Epithelial cell of esophagus (primary cell): ENCODE results near the gene PGM2.
"Not testable (repeated sequence)": the region's sequence is repeated elsewhere in the genome, so short reads cannot be mapped to it uniquely, and the experiment has no call there.

Experiments
- DNase-seq: peaks from one replicate; pipeline ENCODE4 v3.0.0; 2010; ENCODE audit warnings: low read depth
- H3K4me3 ChIP-seq: 2 replicates; pipeline ENCODE4 v1.5.1; 2011; ENCODE audit warnings: mild to moderate bottlenecking, low read length, control low read depth
- CTCF ChIP-seq: IDR thresholded peaks from 2 replicates; pipeline ENCODE4 v1.5.1; 2011; ENCODE audit warnings: low read depth, mild to moderate bottlenecking, low read length, control low read depth, inconsistent platforms; ENCODE audit not compliant: insufficient read depth; ENCODE audit errors: missing control alignments

The PGM2 gene

GRCh38 chr4:37818752-37819151 is 7.7 kb upstream of the PGM2 start:
- no peak for DNase-seq
- TF ChIP-seq CTCF: no peak
- no peak overlapping the region for H3K4me3 ChIP-seq

DNA sequence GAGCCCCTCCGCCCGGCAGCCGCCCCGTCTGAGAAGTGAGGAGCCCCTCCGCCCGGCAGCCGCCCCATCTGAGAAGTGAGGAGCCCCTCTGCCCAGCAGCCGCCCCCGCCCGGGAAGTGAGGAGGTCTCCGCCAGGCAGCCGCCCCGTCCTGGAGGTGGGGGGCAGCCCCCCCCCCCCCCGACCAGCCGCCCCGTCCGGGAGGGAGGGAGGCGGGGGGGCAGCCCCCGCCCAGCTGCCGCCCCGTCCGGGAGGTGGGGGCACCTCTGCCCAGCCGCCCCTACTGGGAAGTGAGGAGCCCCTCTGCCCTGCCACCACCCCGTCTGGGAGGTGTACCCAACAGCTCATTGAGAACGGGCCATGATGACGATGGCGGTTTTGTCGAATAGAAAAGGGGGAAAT is 6.0 kb upstream of the PGM2 start:
- not testable (repeated sequence) for H3K4me3 ChIP-seq, DNase-seq

GRCh38 chr4:37821953-37822605 is 4.4 kb upstream of the PGM2 start:
- no peak for DNase-seq
- no peak overlapping the region for H3K4me3 ChIP-seq
- no peak for TF ChIP-seq CTCF

- H3K4me3 ChIP-seq: peak overlapping the region; percentile 88
- not testable (repeated sequence) for DNase-seq
- peak; percentile 16 for TF ChIP-seq CTCF
Observed at GRCh38 chr4:37825501-37825900, 985 bp upstream of the PGM2 start.

DNA sequence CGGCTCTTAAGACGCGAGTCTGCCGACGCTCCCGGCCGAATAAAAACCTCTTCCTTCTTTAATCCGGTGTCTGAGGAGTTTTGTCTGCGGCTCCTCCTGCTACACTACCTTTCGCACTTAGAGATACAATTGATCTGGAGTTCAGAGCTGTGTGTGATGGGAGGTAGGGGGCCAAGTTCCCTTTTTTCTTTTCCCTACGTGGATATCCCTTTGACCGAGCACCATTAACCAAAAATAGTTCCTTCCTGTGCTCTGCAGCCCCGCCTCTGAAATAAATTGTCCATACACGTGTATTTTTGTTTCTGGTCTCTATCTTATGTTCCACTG is 555 bp upstream of the PGM2 start:
- TF ChIP-seq CTCF: no peak
- DNase-seq: no peak
- H3K4me3 ChIP-seq: peak overlapping the region; percentile 88

GRCh38 chr4:37827030-37827685 is 672 bp downstream of the PGM2 start:
- no peak for TF ChIP-seq CTCF
- peak; percentile 91 for DNase-seq
- H3K4me3 ChIP-seq: peak overlapping the region; percentile 88

- DNase-seq: peak; percentile 3
- no peak for TF ChIP-seq CTCF
- peak overlapping the region; percentile 88 for H3K4me3 ChIP-seq
Observed at GRCh38 chr4:37827802-37828321, 1.4 kb downstream of the PGM2 start.
